HEK293 (cell line): ENCODE data around the gene ELAVL3.

Experiments
- CTCF ChIP-seq: fragments of 450-650 bp; formaldehyde crosslinking; IDR thresholded peaks from 2 replicates; pipeline ENCODE4 v1.5.1; 2016; ENCODE audit warnings: missing biosample characterization, missing genetic modification characterization
- ZBTB11 ChIP-seq: fragments of 450-650 bp; formaldehyde crosslinking; conservative IDR thresholded peaks from 2 replicates; pipeline ENCODE4 v1.5.1; 2016; ENCODE audit warnings: low read depth, missing biosample characterization, missing genetic modification characterization
- ZNF513 ChIP-seq: fragments of 450-650 bp; IDR thresholded peaks from 2 replicates; pipeline ENCODE4 v1.5.1; 2018; ENCODE audit warnings: missing biosample characterization, missing genetic modification characterization
- ZNF707 ChIP-seq: fragments of 450-650 bp; formaldehyde crosslinking; IDR thresholded peaks from 2 replicates; pipeline ENCODE4 v1.5.1; 2016; ENCODE audit warnings: missing biosample characterization, missing genetic modification characterization
- ZXDB ChIP-seq: fragments of 450-650 bp; formaldehyde crosslinking; IDR thresholded peaks from 2 replicates; pipeline ENCODE4 v1.5.1; 2016; ENCODE audit warnings: missing biosample characterization, missing genetic modification characterization

- TF ChIP-seq ZNF513 (no peak), ZNF707 (tag by site-specific recombination) (no peak), CTCF (tag by site-specific recombination) (no peak), ZBTB11 (no peak), ZXDB (tag by site-specific recombination) (no peak)
These were observed 18.4 kb upstream of the ELAVL3 start for GRCh38 chr19:11499220-11499726.
